Transverse colon (tissue), 4 donors: ENCODE results near the gene AKR1B1. TPM values are rescaled to one million over a fixed set of nuclear protein-coding genes. Genes with fewer than 3 reads are reported as not detected.
A peak's percentile ranks its signal among the peaks of the same experiment; 100 is the strongest.

ENCODE experiments used
- DNase-seq: peaks from one replicate; pipeline ENCODE4 v3.0.0-alpha.2; 2019
- H3K27ac ChIP-seq, 4 donors: fragments of 200-600 bp; sonication (generic); 2 replicates each; pipeline ENCODE4 v1.5.1; 2016 to 2018; ENCODE audit warnings: inconsistent platforms in 4 of 4
- H3K27me3 ChIP-seq: fragments of 200-600 bp; sonication (generic); 2 replicates; pipeline ENCODE4 v1.5.1; 2017; ENCODE audit warnings: inconsistent platforms
- H3K36me3 ChIP-seq, 4 donors: fragments of 200-600 bp; sonication (generic); 2 replicates each; pipeline ENCODE4 v1.5.1; 2017 to 2019; ENCODE audit warnings: inconsistent platforms in 4 of 4
- H3K4me1 ChIP-seq, 4 donors: fragments of 200-600 bp; sonication (generic); 2 replicates each; pipeline ENCODE4 v1.5.1; 2017 to 2020; ENCODE audit warnings: inconsistent platforms in 4 of 4
- H3K4me3 ChIP-seq, 4 donors: fragments of 200-600 bp; sonication (generic); 1 replicate in 1 of 4; 2 replicates in 3 of 4; pipeline versions ENCODE4 v1.5.1 to v1.6.1; 2017 to 2019; ENCODE audit warnings: inconsistent platforms in 4 of 4
- H3K9me3 ChIP-seq, 2 donors: fragments of 200-600 bp; sonication (generic); 2 replicates each; pipeline ENCODE4 v1.5.1; 2017 to 2019; ENCODE audit warnings: inconsistent platforms in 2 of 2
- EP300 ChIP-seq: sonication (generic); formaldehyde crosslinking; IDR thresholded peaks from one replicate; pipeline ENCODE4 v1.6.1; 2017; ENCODE audit warnings: antibody characterized with exemption, low read depth
- POLR2A ChIP-seq: fragments of 450-650 bp; IDR thresholded peaks from one replicate; pipeline ENCODE4 v1.6.1; 2016; ENCODE audit warnings: antibody characterized with exemption, mild to moderate bottlenecking, moderate library complexity
- POLR2AphosphoS5 ChIP-seq, 3 donors: sonication (generic); formaldehyde crosslinking; IDR thresholded peaks; one replicate each; pipeline ENCODE4 v1.6.1; 2016; ENCODE audit warnings: antibody characterized with exemption in 3 of 3
- WGBS, 2 donors: methylation state at CpG; one replicate each; pipeline ENCODE4 v1.1.5; 2018; ENCODE audit warnings: low coverage in 1 of 2; 5-methylcytosine and 5-hydroxymethylcytosine counted together
- in situ Hi-C, 4 donors: fragments of 200-750 bp; cut with MboI; loops; one replicate each; pipeline versions ENCODE4 v1.15.0 to v1.15.1; 2017; ENCODE audit warnings: low sequenced_read_pairs in 3 of 4, low pct_ligation_motif_present in 1 of 4, low pct_unique_long_range_greater_than_20kb in 1 of 4
- intact Hi-C: fragments of 100-400 bp; cut with DNase I; formaldehyde crosslinking; loops from one replicate; pipeline ENCODE4 v1.15.1; 2023; ENCODE audit warnings: low total_unique reads
- total RNA-seq, 4 donors: library from RNA; depleted of rRNA; stranded (reverse); fragments of >200 nt; gene quantifications; one replicate each; pipeline ENCODE4 v1.1.0, GENCODE V29; 2016
- TF ChIP-seq, protein P1 (sequence below), 5 experiments: fragments of 200-600 bp in 3 of 5; fragments of 450-650 bp in 2 of 5; sonication (generic) in 3 of 5; IDR thresholded peaks; 1 replicate in 2 of 5; 2 replicates in 3 of 5; pipeline ENCODE4 v1.5.1; 2016 to 2017; ENCODE audit warnings: antibody characterized with exemption in 5 of 5, inconsistent platforms in 3 of 5, mild to moderate bottlenecking in 2 of 5, moderate library complexity in 1 of 5

Gene AKR1B1
- 10 to 100 TPM in 3 of 4 donors, 1 to 10 TPM in 1; 6.4 to 37.2 (median 19.4) TPM for total RNA-seq

DNA sequence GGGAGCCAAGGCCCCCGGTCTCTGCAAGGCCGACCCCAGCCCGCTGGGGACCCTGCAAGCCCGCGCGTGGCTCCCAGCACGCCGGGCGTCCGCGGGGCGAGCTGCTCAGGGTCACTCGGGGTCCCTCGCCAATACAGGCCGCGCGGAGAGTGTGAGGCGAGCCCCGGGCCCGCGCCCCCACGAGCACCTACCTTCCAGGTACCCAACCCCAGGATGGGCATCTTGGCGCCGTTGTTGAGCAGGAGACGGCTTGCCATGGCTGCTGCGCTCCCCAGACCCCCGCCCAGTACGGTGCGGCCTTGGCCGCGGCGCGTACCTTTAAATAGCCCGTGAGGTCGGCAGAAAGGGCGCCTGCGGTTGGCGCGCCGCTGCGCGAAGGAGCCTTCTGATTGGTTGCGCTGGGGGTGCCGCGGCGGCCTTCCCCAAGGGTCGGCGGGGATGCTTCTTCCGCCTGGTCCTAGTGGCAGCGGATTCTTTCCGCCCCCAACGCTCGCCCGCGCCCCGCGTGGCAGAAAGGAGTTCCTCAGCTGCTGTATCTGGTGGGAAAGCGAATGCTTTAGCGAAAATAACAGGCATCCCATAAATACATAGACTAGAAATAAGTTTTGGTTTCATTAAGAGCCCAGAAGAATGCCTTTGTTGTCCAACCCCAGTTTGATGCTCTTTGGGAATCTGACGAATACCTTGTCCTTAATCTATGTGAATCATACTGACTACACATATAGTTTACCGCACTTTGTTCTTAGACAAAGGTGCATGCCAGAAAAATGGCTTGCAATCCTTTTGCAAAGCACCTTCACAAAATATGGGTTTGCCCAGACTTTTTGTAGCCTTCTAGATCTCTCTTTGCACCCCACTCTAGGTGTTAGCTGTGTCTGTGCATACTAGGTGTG lies at the start of gene AKR1B1:
Gene AKR1B1, minus strand, starts transcription at position 295 of the 893 bp plus-strand sequence. Its CDS starts 38 bp downstream, at position 257.
- intact Hi-C loops (loop anchor here (1.0 kb wide), 1 partner anchor 24 kb away; no protein-coding TSS in a partner anchor), in situ Hi-C loops (no loop called here)
- Histone ChIP-seq H3K4me1 (peaks cover 4 to 29% (median 9%) of the 10 kb centered on the region in 4 donors), H3K4me3 (peak within 1 kb of the TSS; percentile 72 to 92 (median 79)), H3K36me3 (no peaks in the 10 kb centered on the region), H3K27me3 (no peaks in the 10 kb centered on the region), H3K9me3 (no peaks in the 10 kb centered on the region), H3K27ac (peak within 1 kb of the TSS; percentile 84 to 91 (median 90))
- TF ChIP-seq EP300 (no peak), POLR2AphosphoS5 (IDR thresholded peaks at IDR 0.05) (peak; percentile 73 to 79 (median 76)), POLR2A (peak; percentile 58)
- TF ChIP-seq, protein P1, sequence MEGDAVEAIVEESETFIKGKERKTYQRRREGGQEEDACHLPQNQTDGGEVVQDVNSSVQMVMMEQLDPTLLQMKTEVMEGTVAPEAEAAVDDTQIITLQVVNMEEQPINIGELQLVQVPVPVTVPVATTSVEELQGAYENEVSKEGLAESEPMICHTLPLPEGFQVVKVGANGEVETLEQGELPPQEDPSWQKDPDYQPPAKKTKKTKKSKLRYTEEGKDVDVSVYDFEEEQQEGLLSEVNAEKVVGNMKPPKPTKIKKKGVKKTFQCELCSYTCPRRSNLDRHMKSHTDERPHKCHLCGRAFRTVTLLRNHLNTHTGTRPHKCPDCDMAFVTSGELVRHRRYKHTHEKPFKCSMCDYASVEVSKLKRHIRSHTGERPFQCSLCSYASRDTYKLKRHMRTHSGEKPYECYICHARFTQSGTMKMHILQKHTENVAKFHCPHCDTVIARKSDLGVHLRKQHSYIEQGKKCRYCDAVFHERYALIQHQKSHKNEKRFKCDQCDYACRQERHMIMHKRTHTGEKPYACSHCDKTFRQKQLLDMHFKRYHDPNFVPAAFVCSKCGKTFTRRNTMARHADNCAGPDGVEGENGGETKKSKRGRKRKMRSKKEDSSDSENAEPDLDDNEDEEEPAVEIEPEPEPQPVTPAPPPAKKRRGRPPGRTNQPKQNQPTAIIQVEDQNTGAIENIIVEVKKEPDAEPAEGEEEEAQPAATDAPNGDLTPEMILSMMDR (IDR thresholded peaks at IDR 0.05) = peak; percentile 42 to 63 (median 50)
- 2 to 33% methylated on average over 2 to 36 of the region's 61 CpGs for WGBS, 2 donors
- peak; percentile 89 for DNase-seq

DNA sequence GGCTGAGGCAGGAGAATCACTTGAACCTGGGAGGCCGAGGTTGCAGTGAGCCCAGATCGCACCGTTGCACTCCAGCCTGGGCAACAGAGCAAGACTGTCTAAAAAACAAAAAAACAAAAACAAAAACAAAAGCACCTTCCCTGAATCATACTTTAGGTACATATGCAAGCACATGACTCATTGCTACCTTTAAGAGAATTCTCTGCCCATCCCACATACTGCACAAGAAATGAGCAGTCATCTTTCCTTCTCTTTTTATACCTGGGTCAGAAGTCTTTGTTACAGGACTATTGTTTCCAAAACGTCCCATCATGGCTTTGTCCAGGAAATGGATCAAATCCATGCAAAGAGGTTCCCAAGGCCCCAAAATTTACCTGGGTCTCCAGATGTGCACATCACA lies 47.0 kb upstream of the AKR1B1 start:
- in situ Hi-C loops (loop anchor here in 2 of 4 donors (5.0 to 10.0 kb wide), 2 partner anchors 61 to 64 kb away; no protein-coding TSS in a partner anchor), intact Hi-C loops (no loop called here)
- Histone ChIP-seq H3K36me3 (no peaks in the 10 kb centered on the region), H3K27me3 (no peaks in the 10 kb centered on the region), H3K4me3 (no peak overlapping the region), H3K9me3 (no peaks in the 10 kb centered on the region), H3K27ac (no peak overlapping the region), H3K4me1 (no peaks in the 10 kb centered on the region)
- no peak for TF ChIP-seq POLR2A
- no peak for TF ChIP-seq EP300
- no peak for TF ChIP-seq POLR2AphosphoS5 (IDR thresholded peaks at IDR 0.05)
- DNase-seq = no peak
- 76 to 89% methylated on average over 4 of the region's 4 CpGs for WGBS, 2 donors

DNA sequence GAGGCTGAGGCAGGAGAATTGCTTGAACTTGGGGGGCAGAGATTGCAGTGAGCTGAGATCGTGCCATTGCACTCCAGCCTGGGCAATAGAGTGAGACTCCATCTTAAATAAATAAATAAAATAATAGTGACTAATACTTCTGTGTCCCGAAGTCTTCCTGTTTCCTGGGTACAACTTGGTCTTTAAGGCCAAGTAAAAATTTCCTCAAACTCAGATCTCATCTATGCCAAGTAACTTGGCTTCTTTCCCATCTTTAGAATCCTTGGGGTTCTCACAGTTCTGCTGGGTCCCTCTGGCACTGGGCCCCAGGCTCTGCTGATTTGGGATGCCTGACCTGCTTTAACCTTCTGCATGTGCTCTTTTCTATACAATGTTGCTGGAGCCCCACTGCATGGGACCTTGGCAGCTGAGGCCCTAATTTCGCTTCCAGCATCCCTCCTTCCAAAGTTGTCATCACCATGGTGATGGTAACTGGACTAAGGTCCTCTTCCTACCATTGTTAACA lies 45.8 kb upstream of the AKR1B1 start:
- in situ Hi-C loops = loop anchor here in 2 of 4 donors (5.0 to 10.0 kb wide), 2 partner anchors 60 to 62 kb away; no protein-coding TSS in a partner anchor
- no peaks in the 10 kb centered on the region for H3K4me1 ChIP-seq

DNA sequence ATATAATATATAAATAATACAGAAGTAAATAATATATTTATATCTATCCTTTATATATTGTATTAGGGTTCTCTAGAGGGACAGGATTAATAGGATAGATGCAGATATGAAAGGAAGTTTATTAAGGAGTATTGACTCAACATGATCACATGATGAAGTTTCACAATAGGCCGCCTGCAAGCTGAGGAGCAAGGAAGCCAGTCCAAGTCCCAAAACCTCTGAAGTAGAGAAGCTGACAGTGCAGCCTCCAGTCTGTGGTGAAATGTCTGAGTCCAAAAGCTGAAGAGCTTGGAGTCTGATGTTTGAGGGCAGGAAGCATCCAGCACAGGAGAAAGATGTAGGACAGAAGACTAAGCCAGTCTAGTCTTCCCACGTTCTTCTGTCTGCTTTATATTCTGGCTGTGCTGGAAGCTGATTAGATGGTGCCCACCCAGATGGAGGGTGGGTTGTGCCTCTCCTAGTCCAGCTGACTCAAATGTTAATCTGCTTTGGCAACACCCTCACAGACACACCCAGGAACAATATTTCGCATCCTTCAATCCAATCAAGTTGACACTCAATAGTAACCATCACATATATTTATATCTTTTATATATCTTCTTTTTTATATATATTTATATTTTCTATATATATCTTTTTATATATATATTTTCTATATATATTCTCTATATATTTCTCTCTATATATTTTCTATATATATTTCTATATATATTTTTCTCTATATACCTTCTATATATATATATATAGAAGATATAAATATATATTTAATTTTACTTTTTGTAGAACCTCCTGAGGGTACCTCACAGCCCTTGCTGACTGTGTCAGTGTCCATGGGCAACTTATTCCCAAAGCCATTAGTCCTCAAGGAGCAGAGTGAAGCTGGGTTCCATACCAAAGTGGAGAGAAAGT lies 43.8 kb upstream of the AKR1B1 start:
- intact Hi-C loops (no loop called here), in situ Hi-C loops (loop anchor here in 1 of 4 donors (10.0 kb wide), 1 partner anchor 58 kb away; no protein-coding TSS in a partner anchor)
- Histone ChIP-seq H3K4me1 (no peaks in the 10 kb centered on the region), H3K27ac (no peak overlapping the region), H3K4me3 (no peak overlapping the region), H3K36me3 (no peaks in the 10 kb centered on the region), H3K27me3 (no peaks in the 10 kb centered on the region), H3K9me3 (no peaks in the 10 kb centered on the region)
- 64 to 90% methylated on average over 3 of the region's 3 CpGs for WGBS, 2 donors
- DNase-seq = peak; percentile 18
- TF ChIP-seq POLR2AphosphoS5 (IDR thresholded peaks at IDR 0.05) (no peak), POLR2A (no peak)
- TF ChIP-seq, protein P1 (IDR thresholded peaks at IDR 0.05) = no peak

More for the DNA sequence above, 45.8 kb upstream of the AKR1B1 start:
- no peak for DNase-seq
- Histone ChIP-seq H3K4me3 (no peak overlapping the region), H3K27ac (no peak overlapping the region), H3K36me3 (no peaks in the 10 kb centered on the region), H3K27me3 (no peaks in the 10 kb centered on the region), H3K9me3 (no peaks in the 10 kb centered on the region)
- WGBS, 2 donors = 75 to 100% methylated on average over 2 to 3 of the region's 3 CpGs
- TF ChIP-seq POLR2AphosphoS5 (IDR thresholded peaks at IDR 0.05) = no peak
- intact Hi-C loops = no loop called here
